HepG2 (cell line): ENCODE measurements around the gene MAP3K3. TPM values are rescaled to one million over a fixed set of nuclear protein-coding genes. Genes with fewer than 3 reads are reported as not detected.

Experiments
- CEBPG ChIP-seq: IDR thresholded peaks from 2 replicates; pipeline ENCODE4 v1.6.1; 2016
- EEA1 ChIP-seq: sonication (generic); formaldehyde crosslinking; IDR thresholded peaks from 2 replicates; pipeline ENCODE4 v1.5.1; 2020; ENCODE audit warnings: mild to moderate bottlenecking, missing genetic modification reagents, borderline replicate concordance
- GABPA ChIP-seq, 2 experiments: IDR thresholded peaks; 2 replicates each; pipeline ENCODE4 v1.6.1; 2011 to 2016; ENCODE audit warnings: low read depth in 2 of 2, low read length in 1 of 2, missing biosample characterization in 1 of 2, missing genetic modification characterization in 1 of 2
- HHEX ChIP-seq: IDR thresholded peaks from 2 replicates; pipeline ENCODE4 v1.6.1; 2016; ENCODE audit warnings: control low read depth
- MAFK ChIP-seq, 2 experiments: IDR thresholded peaks in 1 of 2; conservative IDR thresholded peaks in 1 of 2; 2 replicates each; pipeline ENCODE4 v1.6.1; 2011; ENCODE audit warnings: improper control_type of control experiment in 2 of 2, low read length in 2 of 2
- MED8 ChIP-seq: sonication (generic); formaldehyde crosslinking; IDR thresholded peaks from 2 replicates; pipeline ENCODE4 v1.8.1; 2023; ENCODE audit warnings: mild to moderate bottlenecking, missing genetic modification reagents; ENCODE audit not compliant: insufficient replicate concordance
- MEIS2 ChIP-seq: sonication (generic); formaldehyde crosslinking; IDR thresholded peaks from 2 replicates; pipeline ENCODE4 v1.9.0; 2021; ENCODE audit warnings: mild to moderate bottlenecking, missing genetic modification reagents
- NFYC ChIP-seq: IDR thresholded peaks from 2 replicates; pipeline ENCODE4 v1.6.1; 2016; ENCODE audit warnings: missing genetic modification reagents, missing compliant biosample characterization
- POLR2AphosphoS5 ChIP-seq: IDR thresholded peaks from 2 replicates; pipeline ENCODE4 v1.6.1; 2012; ENCODE audit warnings: low read depth, low read length
- U2AF2 ChIP-seq: fragments of 200-400 bp; formaldehyde crosslinking; IDR thresholded peaks from 2 replicates; pipeline ENCODE4 v1.6.1; 2017; ENCODE audit warnings: low read depth, mild to moderate bottlenecking, low read length
- ZNF317 ChIP-seq: sonication (generic); formaldehyde crosslinking; IDR thresholded peaks from 2 replicates; pipeline ENCODE4 v1.5.0; 2020; ENCODE audit warnings: mild to moderate bottlenecking, missing genetic modification reagents
- ZNF615 ChIP-seq: sonication (generic); formaldehyde crosslinking; IDR thresholded peaks from 2 replicates; pipeline ENCODE4 v1.5.0; 2020; ENCODE audit warnings: mild to moderate bottlenecking, missing genetic modification reagents, borderline replicate concordance
- polyA plus RNA-seq, 8 experiments: library from polyadenylated mRNA; depleted of rRNA in 3 of 8; stranded (reverse) in 7 of 8; unstranded in 1 of 8; fragments of >200 nt; fragmentation: Illumina TruSeq in 4 of 8; extraction: Trizol in 4 of 8; gene quantifications; 2 replicates each; pipeline versions ENCODE4 v1.2.1 to v1.2.3, GENCODE V29; 2011 to 2016; ENCODE audit warnings: low read depth in 4 of 8, missing spikeins in 1 of 8, mixed read lengths in 1 of 8; ENCODE audit not compliant: insufficient read depth in 1 of 8
- total RNA-seq, 5 experiments: library from RNA; depleted of rRNA; stranded (reverse); fragments of >200 nt; fragmentation: Illumina TruSeq; extraction: Trizol; gene quantifications; 2 replicates each; pipeline ENCODE4 v1.2.3, GENCODE V29; 2016; ENCODE audit warnings: low read depth in 1 of 5
- TF ChIP-seq, protein P1 (sequence below): sonication (generic); formaldehyde crosslinking; IDR thresholded peaks from 2 replicates; pipeline ENCODE4 v1.4.0; 2020; ENCODE audit warnings: missing genetic modification reagents, borderline replicate concordance
- TF ChIP-seq, protein P2 (sequence below): sonication (generic); formaldehyde crosslinking; IDR thresholded peaks from 2 replicates; pipeline ENCODE4 v1.5.1; 2020; ENCODE audit warnings: missing genetic modification reagents, mild to moderate bottlenecking, borderline replicate concordance
- TF ChIP-seq, protein P3 (sequence below): sonication (generic); formaldehyde crosslinking; conservative IDR thresholded peaks from 2 replicates; pipeline ENCODE4 v1.8.0; 2022; ENCODE audit warnings: mild to moderate bottlenecking, moderate library complexity, missing genetic modification reagents
- TF ChIP-seq, protein P4 (sequence below): sonication (generic); formaldehyde crosslinking; IDR thresholded peaks from 2 replicates; pipeline ENCODE4 v1.5.1; 2020; ENCODE audit warnings: missing genetic modification reagents, mild to moderate bottlenecking, borderline replicate concordance
- TF ChIP-seq, protein P5 (sequence below): sonication (generic); formaldehyde crosslinking; conservative IDR thresholded peaks from 2 replicates; pipeline ENCODE4 v1.8.0; 2022; ENCODE audit warnings: missing genetic modification reagents

Gene MAP3K3
- total and polyA plus RNA-seq, 2 of the 13 experiments (the other 11 are each of a cell fraction or from before 2014, with no cell fraction given) = 17.7 to 21.8 TPM

DNA sequence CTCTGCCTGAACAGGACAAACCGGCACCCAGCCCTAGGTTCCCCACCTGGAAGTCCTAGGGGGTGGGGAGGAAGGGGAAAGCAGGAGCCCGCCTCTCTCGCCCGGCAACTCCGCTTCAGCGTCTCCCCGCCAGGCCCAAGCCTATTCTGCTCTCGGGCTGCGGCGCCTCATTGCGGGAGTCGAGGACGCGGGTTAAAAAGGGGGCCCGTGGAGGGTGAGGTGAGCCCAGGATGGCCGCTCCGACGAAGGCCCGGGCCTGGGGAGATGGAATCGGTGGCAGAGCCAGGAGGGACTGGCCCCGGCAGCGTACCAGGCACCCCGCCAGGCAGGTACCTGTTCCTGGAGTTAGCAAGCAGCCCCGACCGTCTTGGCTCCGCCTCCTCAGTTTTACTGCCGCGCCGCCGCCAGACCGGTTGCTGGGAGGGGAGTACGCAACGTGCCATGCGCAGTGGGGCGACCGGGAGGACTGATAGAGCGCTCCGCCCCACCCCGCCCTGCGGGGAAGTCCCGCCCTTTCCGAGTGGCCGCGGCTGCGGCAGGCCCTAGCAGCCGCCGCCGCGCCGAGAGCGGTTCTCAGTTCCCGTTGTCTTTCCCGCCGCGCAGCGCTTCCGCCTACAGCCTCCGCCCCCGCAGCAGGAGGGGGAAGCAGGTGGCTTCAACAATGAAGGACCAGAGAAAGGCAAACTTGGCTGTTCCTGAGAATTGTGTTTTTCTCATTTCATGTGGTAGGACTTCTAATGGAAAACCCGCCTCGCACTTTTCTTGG is 119.4 kb downstream of the MAP3K3 start, which contains the start of gene STRADA (continued):
- TF ChIP-seq MED8 = peak; percentile 52
- TF ChIP-seq, protein P1, sequence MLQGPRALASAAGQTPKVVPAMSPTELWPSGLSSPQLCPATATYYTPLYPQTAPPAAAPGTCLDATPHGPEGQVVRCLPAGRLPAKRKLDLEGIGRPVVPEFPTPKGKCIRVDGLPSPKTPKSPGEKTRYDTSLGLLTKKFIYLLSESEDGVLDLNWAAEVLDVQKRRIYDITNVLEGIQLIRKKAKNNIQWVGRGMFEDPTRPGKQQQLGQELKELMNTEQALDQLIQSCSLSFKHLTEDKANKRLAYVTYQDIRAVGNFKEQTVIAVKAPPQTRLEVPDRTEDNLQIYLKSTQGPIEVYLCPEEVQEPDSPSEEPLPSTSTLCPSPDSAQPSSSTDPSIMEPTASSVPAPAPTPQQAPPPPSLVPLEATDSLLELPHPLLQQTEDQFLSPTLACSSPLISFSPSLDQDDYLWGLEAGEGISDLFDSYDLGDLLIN = no peak
- peak; percentile 94 for TF ChIP-seq ZNF615 (CRISPR knock-in tag)
- no peak for TF ChIP-seq HHEX (CRISPR knock-in tag)
- TF ChIP-seq MEIS2 (CRISPR knock-in tag) = peak; percentile 38; the same call in 1 of the 2 replicates
- TF ChIP-seq, protein P2, sequence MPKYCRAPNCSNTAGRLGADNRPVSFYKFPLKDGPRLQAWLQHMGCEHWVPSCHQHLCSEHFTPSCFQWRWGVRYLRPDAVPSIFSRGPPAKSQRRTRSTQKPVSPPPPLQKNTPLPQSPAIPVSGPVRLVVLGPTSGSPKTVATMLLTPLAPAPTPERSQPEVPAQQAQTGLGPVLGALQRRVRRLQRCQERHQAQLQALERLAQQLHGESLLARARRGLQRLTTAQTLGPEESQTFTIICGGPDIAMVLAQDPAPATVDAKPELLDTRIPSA (CRISPR knock-in tag) = peak; percentile 63; the same call in 1 of the 2 replicates
- no peak for TF ChIP-seq MAFK (conservative IDR thresholded peaks at IDR 0.05 in 1 of 2, IDR thresholded peaks at IDR 0.05 in 1 of 2; ENCODE audit: low read length in 2 of 2)
- no peak for TF ChIP-seq U2AF2
- TF ChIP-seq, protein P3, sequence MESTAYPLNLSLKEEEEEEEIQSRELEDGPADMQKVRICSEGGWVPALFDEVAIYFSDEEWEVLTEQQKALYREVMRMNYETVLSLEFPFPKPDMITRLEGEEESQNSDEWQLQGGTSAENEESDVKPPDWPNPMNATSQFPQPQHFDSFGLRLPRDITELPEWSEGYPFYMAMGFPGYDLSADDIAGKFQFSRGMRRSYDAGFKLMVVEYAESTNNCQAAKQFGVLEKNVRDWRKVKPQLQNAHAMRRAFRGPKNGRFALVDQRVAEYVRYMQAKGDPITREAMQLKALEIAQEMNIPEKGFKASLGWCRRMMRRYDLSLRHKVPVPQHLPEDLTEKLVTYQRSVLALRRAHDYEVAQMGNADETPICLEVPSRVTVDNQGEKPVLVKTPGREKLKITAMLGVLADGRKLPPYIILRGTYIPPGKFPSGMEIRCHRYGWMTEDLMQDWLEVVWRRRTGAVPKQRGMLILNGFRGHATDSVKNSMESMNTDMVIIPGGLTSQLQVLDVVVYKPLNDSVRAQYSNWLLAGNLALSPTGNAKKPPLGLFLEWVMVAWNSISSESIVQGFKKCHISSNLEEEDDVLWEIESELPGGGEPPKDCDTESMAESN (CRISPR knock-in tag) = peak; percentile 84
- no peak; the same call in 1 of the 2 replicates for TF ChIP-seq NFYC (CRISPR knock-in tag)
- 0 out of 2 replicates have a peak, but pooled peaks have one; percentile 9 for TF ChIP-seq EEA1
- TF ChIP-seq, protein P4, sequence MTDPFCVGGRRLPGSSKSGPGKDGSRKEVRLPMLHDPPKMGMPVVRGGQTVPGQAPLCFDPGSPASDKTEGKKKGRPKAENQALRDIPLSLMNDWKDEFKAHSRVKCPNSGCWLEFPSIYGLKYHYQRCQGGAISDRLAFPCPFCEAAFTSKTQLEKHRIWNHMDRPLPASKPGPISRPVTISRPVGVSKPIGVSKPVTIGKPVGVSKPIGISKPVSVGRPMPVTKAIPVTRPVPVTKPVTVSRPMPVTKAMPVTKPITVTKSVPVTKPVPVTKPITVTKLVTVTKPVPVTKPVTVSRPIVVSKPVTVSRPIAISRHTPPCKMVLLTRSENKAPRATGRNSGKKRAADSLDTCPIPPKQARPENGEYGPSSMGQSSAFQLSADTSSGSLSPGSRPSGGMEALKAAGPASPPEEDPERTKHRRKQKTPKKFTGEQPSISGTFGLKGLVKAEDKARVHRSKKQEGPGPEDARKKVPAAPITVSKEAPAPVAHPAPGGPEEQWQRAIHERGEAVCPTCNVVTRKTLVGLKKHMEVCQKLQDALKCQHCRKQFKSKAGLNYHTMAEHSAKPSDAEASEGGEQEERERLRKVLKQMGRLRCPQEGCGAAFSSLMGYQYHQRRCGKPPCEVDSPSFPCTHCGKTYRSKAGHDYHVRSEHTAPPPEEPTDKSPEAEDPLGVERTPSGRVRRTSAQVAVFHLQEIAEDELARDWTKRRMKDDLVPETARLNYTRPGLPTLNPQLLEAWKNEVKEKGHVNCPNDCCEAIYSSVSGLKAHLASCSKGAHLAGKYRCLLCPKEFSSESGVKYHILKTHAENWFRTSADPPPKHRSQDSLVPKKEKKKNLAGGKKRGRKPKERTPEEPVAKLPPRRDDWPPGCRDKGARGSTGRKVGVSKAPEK = no peak
- TF ChIP-seq ZNF317 = 0 out of 2 replicates have a peak, but pooled peaks have one; percentile 15
- TF ChIP-seq CEBPG (CRISPR knock-in tag) = peak; percentile 54; the same call in 1 of the 2 replicates
- peak; percentile 78 for TF ChIP-seq GABPA (IDR thresholded peaks at IDR 0.05; ENCODE audit: low read depth, low read length)
- TF ChIP-seq GABPA (CRISPR knock-in tag; IDR thresholded peaks at IDR 0.05; ENCODE audit: low read depth) = peak; percentile 88
- TF ChIP-seq POLR2AphosphoS5 = peak; percentile 90
- TF ChIP-seq, protein P5, sequence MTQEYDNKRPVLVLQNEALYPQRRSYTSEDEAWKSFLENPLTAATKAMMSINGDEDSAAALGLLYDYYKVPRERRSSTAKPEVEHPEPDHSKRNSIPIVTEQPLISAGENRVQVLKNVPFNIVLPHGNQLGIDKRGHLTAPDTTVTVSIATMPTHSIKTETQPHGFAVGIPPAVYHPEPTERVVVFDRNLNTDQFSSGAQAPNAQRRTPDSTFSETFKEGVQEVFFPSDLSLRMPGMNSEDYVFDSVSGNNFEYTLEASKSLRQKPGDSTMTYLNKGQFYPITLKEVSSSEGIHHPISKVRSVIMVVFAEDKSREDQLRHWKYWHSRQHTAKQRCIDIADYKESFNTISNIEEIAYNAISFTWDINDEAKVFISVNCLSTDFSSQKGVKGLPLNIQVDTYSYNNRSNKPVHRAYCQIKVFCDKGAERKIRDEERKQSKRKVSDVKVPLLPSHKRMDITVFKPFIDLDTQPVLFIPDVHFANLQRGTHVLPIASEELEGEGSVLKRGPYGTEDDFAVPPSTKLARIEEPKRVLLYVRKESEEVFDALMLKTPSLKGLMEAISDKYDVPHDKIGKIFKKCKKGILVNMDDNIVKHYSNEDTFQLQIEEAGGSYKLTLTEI (CRISPR knock-in tag) = no peak
